GM19193 (cell line): ENCODE results near the gene CRLF3.

Source experiments
- POLR2A ChIP-seq: IDR thresholded peaks from 4 replicates; pipeline ENCODE4 v1.6.1; 2011; ENCODE audit not compliant: insufficient read depth, insufficient read length; ENCODE audit errors: extremely low read depth

Gene CRLF3

DNA sequence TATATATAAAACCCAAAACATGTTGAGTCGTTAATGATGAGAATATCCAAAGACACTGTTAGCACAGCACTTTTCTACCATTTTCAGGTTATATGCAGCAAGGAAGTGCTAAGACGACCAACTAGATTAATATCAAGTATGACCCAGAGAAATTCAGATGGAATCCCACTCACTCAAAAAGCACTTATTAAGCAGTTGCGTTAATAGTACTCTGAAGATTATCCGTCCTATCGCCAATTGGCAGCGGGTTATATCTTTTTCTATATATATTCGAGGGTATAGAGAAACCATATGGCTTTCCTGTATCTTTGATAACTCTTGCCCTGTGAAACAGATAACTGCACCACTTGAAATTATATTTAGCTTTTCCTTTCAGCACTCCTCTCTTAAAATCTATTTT, 1.1 kb downstream of the CRLF3 start:
- TF ChIP-seq POLR2A = no peak

DNA sequence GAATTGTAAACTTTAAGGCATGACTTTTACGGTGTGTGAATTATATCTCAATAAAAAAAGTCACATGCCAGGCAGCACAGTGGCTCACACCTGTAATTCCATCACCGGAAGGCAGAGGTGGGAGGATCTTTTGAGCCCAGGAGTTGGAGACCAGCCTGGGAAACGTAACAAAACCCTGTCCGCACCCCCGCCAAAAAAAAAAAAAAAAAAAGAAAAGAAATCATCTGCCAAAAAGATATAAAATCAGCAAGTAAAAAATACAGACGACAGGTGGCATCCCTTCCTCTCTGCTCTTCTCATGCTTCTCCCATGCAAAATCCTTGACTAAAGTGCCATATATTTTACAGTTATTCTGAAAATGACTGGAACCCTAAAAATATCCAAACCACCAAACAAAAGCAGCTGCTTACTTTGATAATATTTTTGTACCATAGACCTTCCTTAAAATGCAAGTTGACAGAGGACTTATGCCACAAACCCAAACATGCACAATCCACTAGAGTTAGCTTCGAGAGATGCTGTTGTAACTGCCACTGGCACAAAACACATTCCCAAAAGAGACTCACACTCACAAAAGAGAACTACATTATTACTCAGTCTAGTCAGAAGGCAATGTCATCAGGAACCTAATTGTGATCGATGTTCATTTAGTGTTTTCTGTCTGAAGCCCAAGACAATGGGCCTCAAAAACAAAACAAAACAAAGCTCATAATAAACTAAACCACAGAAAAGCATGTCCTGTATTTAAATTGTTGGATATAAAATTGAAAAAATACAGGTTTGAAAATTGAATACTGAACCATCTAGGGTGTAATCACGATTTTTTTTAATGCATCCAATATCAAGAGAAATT, 2.4 kb downstream of the CRLF3 start:
- TF ChIP-seq POLR2A = no peak

DNA sequence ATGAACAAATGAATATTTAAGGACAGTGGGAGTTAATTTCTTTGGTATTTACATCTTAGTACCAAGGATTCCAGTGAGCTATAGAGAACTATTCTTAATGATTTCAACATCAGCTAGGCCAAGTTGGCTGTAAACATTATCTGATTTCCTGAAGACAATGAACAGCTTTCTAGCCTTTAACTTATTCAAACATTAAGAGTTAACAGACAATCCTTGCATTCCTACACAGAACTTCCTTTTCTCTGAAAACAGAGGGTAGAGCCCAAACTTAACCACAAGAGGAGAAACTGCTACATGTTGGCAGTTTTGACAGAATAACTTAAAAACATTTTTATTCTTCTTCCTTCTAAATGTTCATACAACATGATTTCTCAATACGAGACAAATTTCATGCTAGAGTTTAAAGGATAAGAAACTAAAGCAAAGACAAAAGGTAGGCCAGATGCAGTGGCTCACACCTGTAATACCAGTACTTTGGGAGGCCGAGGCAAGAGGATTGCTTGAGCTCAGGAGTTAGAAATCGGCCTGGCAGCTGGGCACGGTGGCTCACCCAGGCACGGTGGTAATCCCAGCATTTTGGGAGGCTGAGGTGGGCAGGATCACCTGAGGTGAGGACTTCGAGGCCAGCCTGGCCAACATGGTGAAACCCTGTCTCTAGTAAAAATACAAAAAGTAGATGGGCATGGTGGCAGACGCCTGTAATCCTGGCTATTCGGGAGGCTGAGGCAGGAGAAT, 4.4 kb downstream of the CRLF3 start:
- TF ChIP-seq POLR2A = no peak

DNA sequence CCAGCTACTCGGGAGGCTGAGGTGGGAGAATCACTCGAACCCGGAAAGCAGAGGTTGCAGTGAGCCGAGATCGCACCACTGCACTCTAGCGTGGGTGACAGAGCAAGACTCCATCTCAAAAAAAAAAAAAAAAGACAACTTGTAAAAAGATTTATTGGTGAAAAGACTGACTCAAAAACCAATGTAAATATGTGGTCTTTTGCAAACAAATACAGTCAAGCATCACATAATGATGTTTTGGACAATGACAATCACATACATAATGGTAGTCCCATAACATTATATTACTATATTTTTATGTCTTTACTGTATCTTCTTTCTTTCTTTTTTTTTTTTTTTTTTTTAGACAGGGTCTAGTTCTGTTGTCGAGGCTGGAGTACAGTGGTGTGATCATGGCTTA, 8.3 kb downstream of the CRLF3 start:
- TF ChIP-seq POLR2A = no peak

DNA sequence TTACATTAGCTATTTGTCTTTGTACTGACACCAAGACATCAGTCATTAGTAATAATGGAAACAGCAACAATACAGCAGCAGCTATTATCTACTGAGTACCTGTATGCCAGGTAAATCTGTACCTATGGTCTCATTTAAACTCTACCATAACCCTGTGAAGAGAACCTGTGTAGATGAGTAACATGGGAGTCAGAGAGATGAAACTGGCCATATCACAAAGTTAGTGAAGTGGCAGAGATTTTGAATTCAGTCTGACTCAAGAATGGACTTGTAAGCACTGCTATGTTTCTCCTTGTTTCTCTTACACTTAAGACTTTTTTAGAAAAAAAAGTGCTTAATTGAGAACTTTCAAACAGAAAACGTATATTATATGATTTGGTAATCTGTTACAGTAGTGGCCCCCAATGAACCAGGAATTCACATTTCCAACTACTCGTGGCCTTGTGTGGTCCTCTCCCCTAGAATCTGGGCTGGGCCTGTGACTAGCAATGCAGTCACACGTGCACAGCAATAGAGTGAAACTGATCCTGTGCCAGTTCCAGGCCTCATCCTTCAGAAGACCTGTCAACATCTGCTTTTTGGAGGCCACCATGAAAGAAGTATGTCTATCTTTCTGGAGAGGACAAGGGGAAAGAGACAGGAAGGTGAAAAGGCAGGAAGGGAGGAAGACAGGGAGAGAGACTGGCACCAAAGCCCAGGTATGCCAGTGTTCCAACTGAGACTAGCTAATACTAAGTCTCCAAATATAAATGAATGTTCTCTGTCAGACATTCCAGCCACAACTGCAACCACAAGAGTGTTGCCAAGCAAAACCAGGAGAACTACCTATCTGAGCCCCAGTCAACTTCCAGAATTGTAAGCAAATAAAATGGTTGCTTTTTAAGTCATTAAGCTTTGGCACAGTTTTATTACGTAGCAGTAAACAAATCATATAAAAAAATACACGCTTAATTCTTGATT, 12.0 kb downstream of the CRLF3 start:
- no peak for TF ChIP-seq POLR2A

DNA sequence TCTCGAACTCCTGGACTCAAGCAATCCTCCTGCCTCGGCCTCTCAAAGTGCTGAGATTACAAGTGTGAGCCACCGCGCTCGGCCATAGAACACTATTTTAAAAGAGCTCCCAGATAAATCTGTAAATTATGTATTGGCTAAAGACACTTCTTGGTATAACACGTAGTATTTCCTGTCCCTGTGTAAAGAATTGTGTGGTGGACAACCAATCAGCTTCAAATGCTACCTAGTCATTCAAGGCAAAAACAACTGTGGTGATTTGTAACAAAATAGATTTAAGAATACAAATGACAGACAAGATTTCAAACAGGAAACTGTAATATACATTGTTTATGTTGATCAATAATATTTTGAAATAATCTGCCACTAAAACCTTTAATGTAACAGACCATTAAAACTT, 14.6 kb downstream of the CRLF3 start:
- TF ChIP-seq POLR2A = no peak

DNA sequence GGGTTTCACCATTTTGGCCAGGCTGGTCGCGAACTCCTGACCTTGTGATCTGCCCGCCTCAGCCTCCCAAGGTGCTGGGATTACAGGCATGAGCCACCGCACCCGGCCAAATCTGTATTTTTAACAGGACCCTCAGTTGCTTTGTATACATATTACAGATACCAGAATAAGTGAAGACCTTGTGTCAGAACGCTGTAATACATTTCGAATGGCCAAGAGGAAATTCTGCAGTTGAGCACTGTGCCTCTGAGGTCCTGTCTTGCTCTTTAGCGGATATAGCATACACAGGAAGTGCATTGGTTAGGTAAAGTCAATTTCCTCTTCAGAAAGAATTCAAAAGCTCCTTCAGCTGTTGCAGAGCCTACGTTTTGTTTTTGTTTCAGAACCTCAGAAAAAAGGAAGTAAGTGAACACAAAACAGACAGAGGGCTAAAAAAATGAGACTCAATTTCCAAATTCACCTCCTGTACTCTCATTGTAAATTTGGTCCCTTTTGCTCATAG, 15.7 kb downstream of the CRLF3 start:
- no peak for TF ChIP-seq POLR2A

DNA sequence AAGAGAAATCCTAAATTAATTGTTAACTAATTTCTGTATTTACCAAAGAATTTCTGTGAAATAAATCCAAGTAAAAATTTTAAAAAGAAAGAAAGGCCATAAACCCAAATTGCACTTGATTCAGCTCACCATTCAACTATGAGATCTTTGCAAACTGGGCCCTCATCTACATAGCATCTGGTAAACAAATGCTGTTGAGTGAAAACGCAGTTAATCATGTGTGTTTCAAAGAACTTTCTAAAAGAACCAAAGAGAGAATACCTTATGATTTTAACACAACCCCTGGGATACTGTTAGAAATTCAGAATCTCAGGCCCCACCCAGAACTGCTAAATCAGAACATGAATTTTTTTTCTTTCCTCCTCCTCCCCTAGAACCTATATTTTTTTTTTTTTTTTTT, 16.6 kb downstream of the CRLF3 start:
- TF ChIP-seq POLR2A = no peak

DNA sequence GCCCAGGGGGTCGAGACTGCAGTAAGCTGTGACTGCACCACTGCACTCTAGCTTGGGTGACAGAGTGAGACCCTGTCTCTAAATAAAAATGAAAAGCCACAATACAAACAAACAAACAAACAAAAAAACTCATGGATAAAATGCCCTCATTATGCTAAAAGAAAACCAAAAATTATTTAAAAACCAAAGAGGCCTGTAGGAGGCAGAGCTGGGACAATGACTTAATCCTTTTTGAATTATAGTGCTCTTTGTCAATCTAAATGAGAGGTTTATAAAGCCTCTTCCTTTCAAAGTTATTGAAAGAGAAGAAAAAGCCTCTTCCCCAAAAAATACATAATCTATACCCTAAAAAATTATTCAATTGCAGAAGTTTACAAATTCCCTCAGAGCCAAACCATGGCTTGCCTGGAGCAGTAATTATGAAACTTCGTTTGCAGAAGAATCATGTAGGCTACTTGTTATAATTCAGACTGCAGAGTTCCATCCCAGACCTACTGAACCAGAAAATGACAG, 18.5 kb downstream of the CRLF3 start:
- TF ChIP-seq POLR2A = no peak

DNA sequence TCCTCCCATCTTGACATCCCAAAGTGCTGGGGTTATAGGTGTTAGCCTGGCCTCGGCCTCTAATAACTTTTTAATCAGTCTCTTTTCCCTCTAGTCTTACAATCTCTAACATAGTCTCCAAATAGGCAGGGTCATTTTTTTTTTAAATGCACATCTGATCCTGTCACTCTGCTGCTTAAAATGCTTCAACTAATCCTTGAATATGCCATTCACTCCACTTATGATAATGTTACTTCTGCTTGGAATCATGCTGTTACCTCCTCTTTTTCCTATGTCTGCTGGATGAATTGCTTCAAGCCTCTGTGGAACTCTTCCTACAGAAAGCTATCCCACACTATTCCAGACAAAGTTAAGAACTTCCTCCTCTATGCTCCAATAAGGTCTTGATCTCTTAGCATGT, 22.8 kb downstream of the CRLF3 start:
- TF ChIP-seq POLR2A = no peak

DNA sequence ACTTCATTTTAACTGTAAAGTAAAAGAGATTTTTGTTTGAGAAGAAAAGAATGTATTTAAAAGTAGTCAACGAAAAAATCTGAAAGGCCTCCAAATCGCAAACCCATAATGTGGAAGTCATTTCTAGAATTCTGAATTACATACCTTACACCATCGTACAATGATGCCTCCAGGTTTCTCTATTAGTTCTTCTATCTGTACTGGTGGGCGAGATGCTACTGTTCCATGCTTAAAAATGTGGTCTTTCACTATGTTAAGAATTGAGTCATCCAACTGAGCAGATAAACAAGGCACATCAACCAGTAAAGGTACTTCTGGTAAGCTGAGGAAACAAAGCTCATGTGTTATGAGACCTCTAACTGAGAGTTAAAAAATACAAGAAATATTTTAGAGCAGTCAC, 28.5 kb downstream of the CRLF3 start:
- no peak for TF ChIP-seq POLR2A

DNA sequence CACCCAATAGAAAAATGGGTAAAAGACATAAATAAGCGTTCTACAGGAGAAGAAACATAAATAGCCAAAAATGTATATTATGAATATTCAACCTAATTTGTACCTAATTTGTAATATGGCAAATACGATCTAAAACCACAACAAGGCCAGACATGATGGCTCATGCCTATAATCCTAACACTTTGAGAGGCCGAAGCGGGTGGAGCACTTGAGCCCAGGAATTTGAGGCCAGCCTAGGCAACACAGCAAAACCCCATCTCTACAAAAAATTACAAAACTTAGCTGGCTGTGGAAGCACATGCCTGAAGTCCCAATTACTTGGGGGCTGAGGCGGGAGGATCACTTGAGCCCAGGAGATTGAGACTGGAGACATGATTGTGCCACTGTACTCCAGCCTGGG, 30.1 kb downstream of the CRLF3 start:
- no peak for TF ChIP-seq POLR2A

DNA sequence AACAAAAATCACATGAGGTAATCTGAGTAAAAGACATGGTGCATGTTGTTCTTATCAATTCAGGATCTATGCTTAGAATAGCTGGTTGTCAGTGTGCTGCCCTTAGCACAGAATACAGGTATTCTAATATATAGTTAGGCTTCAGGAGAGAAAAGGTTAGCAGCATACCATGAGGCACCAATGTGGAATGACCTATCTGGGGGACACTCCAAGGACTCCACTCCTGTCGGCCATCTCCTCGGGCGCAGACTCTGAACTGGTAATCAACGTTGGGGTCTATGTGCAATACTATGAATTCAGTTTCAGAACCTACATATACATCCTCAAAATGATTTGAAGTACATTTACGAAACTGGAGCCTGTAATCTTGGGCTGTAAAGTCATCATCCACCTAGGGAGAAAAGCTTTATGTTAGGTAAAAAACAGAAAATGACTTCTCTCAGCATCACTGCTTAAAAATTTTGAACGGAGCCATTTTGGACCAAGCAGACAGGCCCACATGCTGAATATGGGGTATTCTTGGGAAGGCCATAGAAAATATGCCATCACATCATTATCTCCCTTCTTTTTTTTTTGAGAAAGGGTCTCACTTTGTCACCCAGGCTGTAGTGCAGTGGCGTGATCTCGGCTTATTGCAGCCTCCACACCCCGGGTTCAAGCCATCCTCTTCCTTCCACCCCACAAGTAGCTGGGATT, 31.1 kb downstream of the CRLF3 start:
- no peak for TF ChIP-seq POLR2A

DNA sequence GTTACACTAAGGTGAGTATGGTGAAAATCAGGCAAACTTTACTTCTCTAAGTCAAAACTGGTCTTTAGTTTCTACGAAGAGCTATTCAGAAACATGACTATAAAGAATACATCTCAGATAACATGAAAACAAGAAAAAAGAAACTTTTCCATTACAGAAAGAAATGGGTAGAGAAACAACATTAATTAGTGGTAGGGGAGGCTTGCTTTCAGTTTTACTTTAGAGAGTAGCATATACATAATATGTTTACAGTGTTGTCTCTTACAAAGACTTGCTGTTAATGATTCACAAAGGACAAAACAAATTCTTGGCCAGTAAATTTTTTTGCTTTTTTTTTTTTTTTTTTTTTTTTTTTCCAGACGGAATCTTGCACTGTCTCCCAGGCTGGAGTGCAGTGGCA, 34.2 kb downstream of the CRLF3 start:
- no peak for TF ChIP-seq POLR2A
